IPS-NIHi11 (cell line): ENCODE results near the gene NSMCE1.
"Not testable (repeated sequence)": the region's sequence is repeated elsewhere in the genome, so short reads cannot be mapped to it uniquely, and the experiment has no call there.

Source experiments
- DNase-seq: peaks from one replicate; pipeline ENCODE4 v3.0.0; 2012; ENCODE audit warnings: mixed read lengths, low spot score

The NSMCE1 gene

GRCh38 chr16:27303256-27304100 is 34.9 kb upstream of the NSMCE1 start:
- no peak for DNase-seq

GRCh38 chr16:27302126-27302525 is 33.6 kb upstream of the NSMCE1 start:
- no peak for DNase-seq

DNA sequence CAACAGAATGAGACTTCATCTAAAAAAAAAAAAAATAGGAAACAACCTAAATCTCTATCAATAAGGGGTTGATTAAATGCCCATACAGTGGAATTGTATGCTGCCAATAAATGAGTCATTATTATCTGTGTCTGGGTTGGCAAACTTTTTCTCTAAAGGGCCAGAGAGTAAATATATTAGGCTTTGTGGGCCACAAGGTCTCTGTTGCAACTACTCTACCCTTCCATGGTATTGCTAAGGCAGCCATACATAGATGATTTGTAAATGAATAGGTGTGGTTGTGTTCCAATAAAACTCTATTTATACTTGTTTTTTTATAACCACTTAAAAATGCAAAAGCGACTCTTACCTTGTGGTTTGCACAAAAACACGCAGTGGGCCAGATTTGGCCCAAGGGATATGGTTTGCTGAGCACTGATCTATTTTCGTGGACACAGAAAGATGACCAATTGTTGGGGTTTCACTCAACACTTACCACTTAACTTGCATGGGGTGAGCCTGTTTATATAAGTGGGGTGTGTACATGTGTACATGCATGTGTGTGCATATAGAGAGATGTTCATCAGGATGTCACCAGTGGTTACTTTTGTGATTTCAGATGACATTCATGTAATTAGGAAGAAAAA is 32.8 kb upstream of the NSMCE1 start:
- DNase-seq = no peak

DNA sequence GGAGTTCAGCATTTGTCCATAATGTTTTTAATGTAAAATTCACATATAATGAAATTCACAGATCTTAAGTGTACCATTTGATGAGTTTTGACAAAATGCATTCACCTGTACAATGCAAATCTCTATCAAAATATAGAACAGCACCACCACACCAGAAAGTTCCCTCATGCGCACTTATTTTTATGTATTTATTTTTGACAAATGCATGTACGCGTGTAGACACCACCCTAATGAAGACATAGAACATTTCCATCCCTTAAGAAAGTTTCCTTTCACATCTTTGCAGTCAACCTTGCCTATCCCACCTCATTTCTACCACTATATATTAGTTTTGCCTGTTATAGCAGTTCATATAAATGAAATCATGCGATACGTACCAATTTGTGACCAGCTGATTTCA is 29.6 kb upstream of the NSMCE1 start:
- DNase-seq = no peak

GRCh38 chr16:27293343-27293742 is 24.8 kb upstream of the NSMCE1 start:
- no peak for DNase-seq

DNA sequence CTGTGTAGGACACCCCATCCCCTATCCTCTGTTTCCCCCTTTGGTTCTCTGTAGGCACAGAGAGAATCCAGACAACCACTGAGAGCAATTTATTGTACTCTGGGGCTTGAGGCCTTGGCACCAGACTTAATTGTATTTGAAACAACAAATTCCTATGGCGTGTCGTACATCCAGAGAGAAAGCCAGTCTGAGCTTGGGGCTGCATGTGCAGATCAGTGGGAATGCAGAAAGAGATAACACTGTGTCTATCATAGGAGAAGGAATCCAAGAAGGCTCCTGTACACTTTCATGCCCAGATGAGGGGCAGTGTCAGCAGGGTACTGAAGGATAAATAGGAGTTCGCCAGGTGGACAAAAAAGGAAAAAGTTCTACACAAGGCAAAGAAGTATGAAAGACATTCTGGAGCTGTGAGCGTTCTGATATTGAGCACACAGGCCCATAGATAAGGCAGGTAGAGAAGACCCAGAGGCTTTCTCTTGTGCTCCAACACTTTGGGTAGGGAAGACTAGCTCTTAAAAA is 23.2 kb upstream of the NSMCE1 start:
- DNase-seq = no peak

DNA sequence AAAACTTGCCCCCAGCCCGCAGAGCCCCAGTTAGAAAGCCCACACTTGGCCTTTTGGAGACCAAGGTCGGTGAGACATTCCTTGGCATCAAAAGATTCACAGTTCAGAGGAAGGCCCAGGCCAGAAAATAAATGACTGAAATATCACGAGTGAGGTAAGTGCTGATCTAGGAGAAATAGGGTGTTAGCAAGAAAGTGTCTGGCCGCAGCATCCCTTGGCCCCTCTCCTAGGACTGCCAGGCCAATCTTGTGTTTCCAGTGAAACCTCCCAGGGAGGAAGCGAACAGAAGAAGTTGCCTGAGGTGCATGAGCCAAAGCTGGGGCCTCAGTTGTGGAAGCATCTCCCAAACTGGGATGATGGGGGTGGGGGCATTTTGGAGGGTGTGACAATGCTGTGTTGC is 22.5 kb upstream of the NSMCE1 start:
- DNase-seq = no peak

GRCh38 chr16:27290562-27290961 is 22.0 kb upstream of the NSMCE1 start:
- no peak for DNase-seq

DNA sequence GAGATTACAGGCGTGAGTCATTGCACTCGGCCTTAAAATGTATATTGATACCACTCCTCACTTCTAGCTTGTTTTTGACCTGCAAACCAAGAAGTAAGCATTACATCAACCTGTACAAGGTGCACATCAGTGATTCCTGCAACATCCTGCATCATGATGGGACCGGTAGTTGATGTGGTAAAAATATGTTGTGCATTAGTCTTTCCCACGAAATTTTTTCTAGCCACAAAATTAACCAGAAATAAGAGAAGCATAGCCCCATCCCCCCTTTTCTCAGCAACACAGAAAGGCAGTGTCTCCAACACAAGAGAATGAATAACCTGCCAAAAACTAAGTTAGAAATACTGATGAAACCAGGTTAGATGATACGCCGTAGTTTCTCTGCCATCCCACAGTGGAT is 21.1 kb upstream of the NSMCE1 start:
- DNase-seq = no peak

- DNase-seq = not testable (repeated sequence)
Measured at GRCh38 chr16:27288313-27288712, 19.7 kb upstream of the NSMCE1 start.

DNA sequence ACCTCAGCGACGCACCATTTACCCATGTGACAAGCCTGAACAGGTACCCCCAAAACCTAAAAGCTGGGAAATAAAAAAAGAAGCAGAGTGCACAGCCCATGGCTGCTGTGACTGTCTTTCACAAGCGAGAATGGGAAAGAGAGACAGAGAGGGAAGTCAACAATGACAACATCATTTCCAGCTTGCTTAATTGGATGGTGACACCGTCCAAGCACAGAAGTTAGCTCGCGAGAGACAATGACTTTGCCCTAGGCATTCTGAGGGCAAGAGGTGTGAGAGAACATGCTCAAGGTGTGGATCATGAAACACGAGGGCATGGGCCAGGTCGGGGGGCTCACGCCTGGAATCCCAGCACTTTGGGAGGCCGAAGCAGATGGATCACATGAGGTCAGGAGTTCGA is 19.3 kb upstream of the NSMCE1 start:
- DNase-seq = no peak

- no peak for DNase-seq
Measured at GRCh38 chr16:27287051-27287811, 18.7 kb upstream of the NSMCE1 start.

DNA sequence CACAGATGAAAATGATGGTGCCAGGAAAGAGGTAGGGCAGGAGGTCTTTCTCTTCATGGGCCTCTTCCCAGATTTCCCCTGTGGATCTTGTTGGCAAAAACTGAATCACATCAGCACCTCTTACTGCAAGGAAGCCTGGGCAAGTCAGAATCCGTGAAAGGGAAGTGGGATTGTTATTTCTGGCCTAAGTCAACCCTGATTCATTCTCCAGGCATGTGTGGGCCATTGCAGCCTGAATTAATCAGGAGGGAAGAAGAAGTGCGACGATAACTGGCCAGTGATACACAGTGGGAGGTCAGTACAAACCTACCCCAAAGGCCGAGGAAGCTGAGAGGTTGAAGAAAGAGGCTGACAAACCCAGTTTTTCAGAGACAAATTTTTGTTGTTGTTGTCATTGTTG is 17.9 kb upstream of the NSMCE1 start:
- DNase-seq = no peak

- no peak for DNase-seq
Measured at GRCh38 chr16:27285676-27286196, 17.2 kb upstream of the NSMCE1 start.

- no peak for DNase-seq
Measured at GRCh38 chr16:27284865-27285675, 16.5 kb upstream of the NSMCE1 start.

GRCh38 chr16:27281243-27281642 is 12.7 kb upstream of the NSMCE1 start:
- DNase-seq = no peak

- DNase-seq = no peak
Measured at GRCh38 chr16:27275394-27275793, 6.8 kb upstream of the NSMCE1 start.

DNA sequence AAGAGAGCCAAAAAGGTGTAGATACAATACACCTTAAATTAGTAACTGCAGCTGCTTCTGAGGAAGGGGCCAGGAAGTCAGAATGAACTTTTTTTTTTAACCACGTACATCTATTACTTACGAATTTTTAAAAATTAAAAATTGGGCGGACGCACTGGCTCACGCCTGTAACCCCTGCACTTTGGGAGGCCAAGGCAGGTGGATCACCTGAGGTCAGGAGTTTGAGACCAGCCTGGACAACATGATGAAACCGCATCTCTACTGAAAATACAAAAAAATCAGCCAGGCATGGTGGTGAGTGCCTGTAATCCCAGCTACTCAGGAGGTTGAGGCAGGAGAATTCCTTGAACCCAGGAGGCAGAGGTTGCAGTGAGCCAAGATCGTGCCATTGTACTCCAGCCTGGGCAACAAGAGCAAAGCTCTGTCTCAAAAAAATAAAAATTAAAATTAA is 5.9 kb upstream of the NSMCE1 start:
- DNase-seq = not testable (repeated sequence)

- no peak for DNase-seq
Measured at GRCh38 chr16:27273670-27274423, 5.3 kb upstream of the NSMCE1 start.

DNA sequence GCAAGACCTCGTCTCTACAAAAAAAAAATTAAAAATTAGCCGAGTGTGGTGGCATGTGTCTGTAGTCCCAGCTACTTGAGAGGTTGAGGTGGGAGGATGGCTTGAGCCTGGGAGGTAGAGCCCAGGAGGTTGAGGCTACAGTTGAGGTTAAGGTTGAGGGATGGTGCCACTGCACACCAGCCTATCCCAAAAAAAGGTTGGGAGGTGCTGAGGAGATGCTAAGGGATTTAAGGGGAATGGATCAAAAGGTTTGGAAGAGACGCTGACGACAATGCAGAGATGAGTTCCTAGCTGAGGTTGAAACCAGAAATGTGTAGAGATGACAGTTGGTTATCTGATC is 4.7 kb upstream of the NSMCE1 start:
- DNase-seq = no peak

- DNase-seq = not testable (repeated sequence)
Measured at GRCh38 chr16:27272697-27273096, 4.1 kb upstream of the NSMCE1 start.
